K562 (cell line): ENCODE data around the gene ARHGEF1. TPM values are rescaled to one million over a fixed set of nuclear protein-coding genes. Genes with fewer than 3 reads are reported as not detected.

Experiments used
- ARNT ChIP-seq, 2 experiments: fragments of 450-650 bp; IDR thresholded peaks; 2 replicates each; pipeline ENCODE4 v1.6.1; 2016; ENCODE audit warnings: mild to moderate bottlenecking in 1 of 2
- BRD9 ChIP-seq: fragments of 450-650 bp; IDR thresholded peaks from 2 replicates; pipeline ENCODE4 v1.6.1; 2018; ENCODE audit warnings: low read depth; ENCODE audit not compliant: partially characterized antibody
- CAMTA2 ChIP-seq: fragments of 250-450 bp; sonication (Bioruptor Pico); conservative IDR thresholded peaks from 2 replicates; pipeline ENCODE4 v1.5.1; 2022
- CBFA2T3 ChIP-seq: fragments of 450-650 bp; IDR thresholded peaks from 2 replicates; pipeline ENCODE4 v1.6.1; 2017
- CBX2 ChIP-seq: fragments of 200-600 bp; sonication (generic); IDR thresholded peaks from one replicate; pipeline ENCODE4 v1.6.1; 2012; ENCODE audit warnings: mild to moderate bottlenecking, low read length, inconsistent platforms; ENCODE audit not compliant: insufficient read depth, poor library complexity, severe bottlenecking
- FUS ChIP-seq: fragments of 200-400 bp; formaldehyde crosslinking; optimal IDR thresholded peaks from 2 replicates; pipeline ENCODE3; 2017; ENCODE audit warnings: low read depth, low read length
- HDAC1 ChIP-seq, 2 experiments: fragments of 450-650 bp; IDR thresholded peaks; 2 replicates each; pipeline ENCODE4 v1.6.1; 2016 to 2017; ENCODE audit warnings: inconsistent platforms in 1 of 2, mild to moderate bottlenecking in 1 of 2, moderate library complexity in 1 of 2
- KLF16 ChIP-seq: IDR thresholded peaks from 2 replicates; pipeline ENCODE4 v1.6.1; 2016; ENCODE audit warnings: antibody characterized with exemption
- MCM2 ChIP-seq: fragments of 450-650 bp; IDR thresholded peaks from 2 replicates; pipeline ENCODE4 v1.6.1; 2017; ENCODE audit warnings: low read depth, mild to moderate bottlenecking
- MCM5 ChIP-seq: fragments of 450-650 bp; IDR thresholded peaks from 2 replicates; pipeline ENCODE4 v1.6.1; 2016; ENCODE audit warnings: low read depth
- MYNN ChIP-seq, 2 experiments: sonication (generic); formaldehyde crosslinking in 1 of 2; IDR thresholded peaks; 2 replicates each; pipeline versions ENCODE4 v1.5.0 to v1.6.1; 2016 to 2020; ENCODE audit warnings: antibody characterized with exemption in 1 of 2, missing genetic modification reagents in 1 of 2
- NR2C2 ChIP-seq, 2 experiments: fragments of 200-800 bp in 1 of 2; sonication (Bioruptor generic) in 1 of 2; sonication (generic) in 1 of 2; formaldehyde crosslinking in 1 of 2; IDR thresholded peaks; 2 replicates each; pipeline versions ENCODE4 v1.6.1 to v1.8.0; 2016 to 2022; ENCODE audit warnings: mild to moderate bottlenecking in 1 of 2, missing compliant biosample characterization in 1 of 2, missing genetic modification characterization in 1 of 2, missing genetic modification reagents in 1 of 2
- SAFB ChIP-seq: fragments of 200-400 bp; formaldehyde crosslinking; IDR thresholded peaks from 2 replicates; pipeline ENCODE4 v1.6.1; 2017; ENCODE audit warnings: low read depth, low read length, borderline replicate concordance
- SIX5 ChIP-seq, 2 experiments: IDR thresholded peaks; 2 replicates each; pipeline ENCODE4 v1.6.1; 2011; ENCODE audit warnings: low read length in 2 of 2, borderline replicate concordance in 1 of 2, low read depth in 1 of 2, mild to moderate bottlenecking in 1 of 2, moderate library complexity in 1 of 2; ENCODE audit not compliant: insufficient read depth in 1 of 2
- TEAD1 ChIP-seq, 2 experiments: fragments of 450-650 bp in 1 of 2; sonication (generic) in 1 of 2; formaldehyde crosslinking; IDR thresholded peaks; 2 replicates each; pipeline versions ENCODE4 v1.4.0 to v1.8.0; 2020 to 2022; ENCODE audit warnings: mild to moderate bottlenecking in 2 of 2, missing genetic modification reagents in 1 of 2
- YY1 ChIP-seq, 3 experiments: IDR thresholded peaks; 2 replicates each; pipeline ENCODE4 v1.6.1; 2011; ENCODE audit warnings: low read length in 2 of 3, mild to moderate bottlenecking in 2 of 3, moderate library complexity in 2 of 3, borderline replicate concordance in 1 of 3, control low read depth in 1 of 3, low read depth in 1 of 3; ENCODE audit not compliant: insufficient read depth in 3 of 3, insufficient replicate concordance in 2 of 3, control insufficient read depth in 1 of 3, insufficient read length in 1 of 3; ENCODE audit errors: extremely low read depth in 1 of 3
- ZFP91 ChIP-seq: sonication (generic); formaldehyde crosslinking; IDR thresholded peaks from 2 replicates; pipeline ENCODE4 v1.8.0; 2022; ENCODE audit warnings: mild to moderate bottlenecking, missing genetic modification reagents
- ZNF280A ChIP-seq: fragments of 450-650 bp; IDR thresholded peaks from 2 replicates; pipeline ENCODE4 v1.6.1; 2018; ENCODE audit warnings: mild to moderate bottlenecking, low read depth; ENCODE audit not compliant: partially characterized antibody
- polyA plus RNA-seq, 8 experiments: library from polyadenylated mRNA; depleted of rRNA in 4 of 8; stranded (reverse) in 5 of 8; unstranded in 3 of 8; fragments of >200 nt; fragmentation: Nextera tagmentation in 2 of 8; fragmentation: Illumina TruSeq in 1 of 8; extraction: Ambion mirVana in 2 of 8; extraction: Trizol in 1 of 8; gene quantifications; 2 replicates each; pipeline versions ENCODE4 v1.2.1 to v1.2.3, GENCODE V29; 2011 to 2014; ENCODE audit warnings: inconsistent platforms in 1 of 8, missing spikeins in 1 of 8
- total RNA-seq, 7 experiments: library from RNA; depleted of rRNA in 6 of 7; stranded (reverse); fragments of >200 nt in 6 of 7; fragmentation: Illumina TruSeq in 2 of 7; extraction: Trizol in 2 of 7; gene quantifications; 2 replicates each; pipeline versions ENCODE4 v1.2.1 to v1.2.3, GENCODE V29; 2011 to 2021; ENCODE audit warnings: low replicate concordance in 1 of 7
- TF ChIP-seq, protein P1 (sequence below): IDR thresholded peaks from 2 replicates; pipeline ENCODE4 v1.6.1; 2011; ENCODE audit warnings: borderline replicate concordance, low read depth, mild to moderate bottlenecking, moderate library complexity, low read length; ENCODE audit not compliant: insufficient read depth, poor library complexity, severe bottlenecking

Gene ARHGEF1
- total and polyA plus RNA-seq, 9 of the 15 experiments (the other 6 are each of a cell fraction or from before 2014, with no cell fraction given), result 1.9 to 149 (median 29.8) TPM

- TF ChIP-seq, protein P1, sequence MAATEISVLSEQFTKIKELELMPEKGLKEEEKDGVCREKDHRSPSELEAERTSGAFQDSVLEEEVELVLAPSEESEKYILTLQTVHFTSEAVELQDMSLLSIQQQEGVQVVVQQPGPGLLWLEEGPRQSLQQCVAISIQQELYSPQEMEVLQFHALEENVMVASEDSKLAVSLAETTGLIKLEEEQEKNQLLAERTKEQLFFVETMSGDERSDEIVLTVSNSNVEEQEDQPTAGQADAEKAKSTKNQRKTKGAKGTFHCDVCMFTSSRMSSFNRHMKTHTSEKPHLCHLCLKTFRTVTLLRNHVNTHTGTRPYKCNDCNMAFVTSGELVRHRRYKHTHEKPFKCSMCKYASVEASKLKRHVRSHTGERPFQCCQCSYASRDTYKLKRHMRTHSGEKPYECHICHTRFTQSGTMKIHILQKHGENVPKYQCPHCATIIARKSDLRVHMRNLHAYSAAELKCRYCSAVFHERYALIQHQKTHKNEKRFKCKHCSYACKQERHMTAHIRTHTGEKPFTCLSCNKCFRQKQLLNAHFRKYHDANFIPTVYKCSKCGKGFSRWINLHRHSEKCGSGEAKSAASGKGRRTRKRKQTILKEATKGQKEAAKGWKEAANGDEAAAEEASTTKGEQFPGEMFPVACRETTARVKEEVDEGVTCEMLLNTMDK, result no peak
- TF ChIP-seq FUS (no peak), ZNF280A (no peak), CBX2 (no peak), MCM5 (no peak), NR2C2 (CRISPR knock-in tag; IDR thresholded peaks at IDR 0.05) (no peak), NR2C2 (tag; IDR thresholded peaks at IDR 0.05) (no peak; the same call in 1 of the 2 replicates), CBFA2T3 (peak; percentile 67), MCM2 (no peak), ARNT (IDR thresholded peaks at IDR 0.05) (no peak), MYNN (IDR thresholded peaks at IDR 0.05) (no peak), MYNN (CRISPR knock-in tag; IDR thresholded peaks at IDR 0.05) (no peak), YY1 (IDR thresholded peaks at IDR 0.05; ENCODE audit: borderline replicate concordance in 1 of 3, control insufficient read depth in 1 of 3, extremely low read depth in 1 of 3, insufficient read depth in 3 of 3, insufficient read length in 1 of 3, insufficient replicate concordance in 2 of 3, low read depth in 1 of 3, low read length in 2 of 3) (no peak), HDAC1 (IDR thresholded peaks at IDR 0.05) (peak; percentile 19 to 68; a peak in 2 of 4 replicates), BRD9 (no peak), ZFP91 (CRISPR knock-in tag) (no peak), SIX5 (IDR thresholded peaks at IDR 0.05; ENCODE audit: borderline replicate concordance in 1 of 2, insufficient read depth in 1 of 2, low read depth in 1 of 2, low read length in 2 of 2) (no peak), TEAD1 (CRISPR knock-in tag; IDR thresholded peaks at IDR 0.05) (no peak), SAFB (no peak), CAMTA2 (CRISPR knock-in tag) (no peak), KLF16 (no peak)
Observed at GRCh38 chr19:41843371-41843770, 39.6 kb upstream of the ARHGEF1 start (continued).
